Peyer's patch (tissue), 4 donors: ENCODE results near the gene AOPEP.

Experiments
- CTCF ChIP-seq, 6 experiments: fragments of 450-650 bp in 4 of 6; fragments of 200-600 bp in 2 of 6; sonication (generic) in 1 of 6; IDR thresholded peaks; one replicate each; pipeline ENCODE4 v1.5.1; 2017 to 2019; ENCODE audit warnings: antibody characterized with exemption in 6 of 6, mild to moderate bottlenecking in 3 of 6, moderate library complexity in 1 of 6
- POLR2A ChIP-seq, 2 donors: fragments of 450-650 bp; IDR thresholded peaks; one replicate each; pipeline ENCODE4 v1.5.1; 2017; ENCODE audit warnings: antibody characterized with exemption in 2 of 2, mild to moderate bottlenecking in 2 of 2, moderate library complexity in 2 of 2

GRCh38 chr9:95115104-95115503 lies 388.6 kb downstream of the AOPEP start:
- TF ChIP-seq CTCF (IDR thresholded peaks at IDR 0.05): no peak
- no peak for TF ChIP-seq POLR2A (IDR thresholded peaks at IDR 0.05)
